Panc1 (cell line): Measurements from ENCODE around the gene TTBK1. TPM values are rescaled to one million over a fixed set of nuclear protein-coding genes. Genes with fewer than 3 reads are reported as not detected.

Source experiments
- ATAC-seq: fragments of 200-7000 bp; cut with Tn5 transposase; 2 replicates; pipeline ENCODE4 v1.9.1; 2020; ENCODE audit warnings: mild to moderate bottlenecking, moderate library complexity
- BruUV-seq: library from RNA; stranded (reverse); fragments of 400-500 nt; replicated peaks from 2 replicates; lab custom pipeline; 2021; lab: Mats Ljungman, UMichigan
- CTCF ChIA-PET: fragments of 300-600 bp; sonication (Branson Sonifier 250); formaldehyde crosslinking; loops from one replicate; lab custom pipeline; 2022; ENCODE audit warnings: antibody characterized with exemption; lab: Charles Lee
- POLR2A ChIA-PET: fragments of 300-600 bp; sonication (Branson Sonifier 250); formaldehyde crosslinking; loops from one replicate; lab custom pipeline; 2022; ENCODE audit warnings: antibody characterized with exemption; lab: Charles Lee
- DNase-seq: peaks from one replicate; pipeline ENCODE4 v3.0.0-alpha.2; 2010; ENCODE audit warnings: low read depth, low spot score
- H3K27ac ChIP-seq: 2 replicates; pipeline ENCODE4 v1.5.1; 2011; ENCODE audit warnings: mild to moderate bottlenecking, low read length, inconsistent platforms
- H3K27me3 ChIP-seq: fragments of 200-500 bp; sonication (Bioruptor generic); 2 replicates; pipeline ENCODE4 v1.6.0; 2014; ENCODE audit warnings: low read length, inconsistent platforms; ENCODE audit not compliant: control insufficient read depth, insufficient read depth
- H3K36me3 ChIP-seq: fragments of 200-500 bp; sonication (Bioruptor generic); 2 replicates; pipeline ENCODE4 v1.5.1; 2014; ENCODE audit warnings: inconsistent platforms, mild to moderate bottlenecking, low read length, moderate library complexity; ENCODE audit not compliant: control insufficient read depth, insufficient read depth
- H3K4me1 ChIP-seq: 2 replicates; pipeline ENCODE4 v1.5.1; 2011; ENCODE audit warnings: inconsistent platforms, mild to moderate bottlenecking, low read length, moderate library complexity; ENCODE audit not compliant: control insufficient read depth, insufficient read depth
- H3K4me3 ChIP-seq, 2 experiments: 2 replicates each; pipeline ENCODE4 v1.5.1; 2011 to 2012; ENCODE audit warnings: low read depth in 2 of 2, low read length in 2 of 2, mild to moderate bottlenecking in 2 of 2, inconsistent platforms in 1 of 2, moderate library complexity in 1 of 2
- H3K9me3 ChIP-seq: fragments of 200-500 bp; sonication (Bioruptor generic); 2 replicates; pipeline ENCODE4 v1.5.1; 2014; ENCODE audit warnings: low read depth, mild to moderate bottlenecking, inconsistent platforms, low read length, moderate library complexity; ENCODE audit not compliant: control insufficient read depth, insufficient read depth
- POLR2AphosphoS5 ChIP-seq: IDR thresholded peaks from 2 replicates; pipeline ENCODE4 v1.6.1; 2012; ENCODE audit warnings: mild to moderate bottlenecking, low read depth, low read length, moderate library complexity
- SIN3A ChIP-seq: IDR thresholded peaks from 2 replicates; pipeline ENCODE4 v1.6.1; 2012; ENCODE audit warnings: low read depth, mild to moderate bottlenecking, low read length, moderate library complexity, borderline replicate concordance; ENCODE audit not compliant: insufficient read depth
- TCF7L2 ChIP-seq: IDR thresholded peaks from 2 replicates; pipeline ENCODE4 v1.6.1; 2011; ENCODE audit warnings: mild to moderate bottlenecking, low read depth, low read length, inconsistent platforms
- in situ Hi-C: cut with HindIII; loops from 2 replicates; pipeline ENCODE4 v1.10.0; 2016; ENCODE audit warnings: low sequenced_read_pairs, low pct_unique_long_range_greater_than_20kb
- intact Hi-C: fragments of 100-400 bp; cut with micrococcal nuclease; formaldehyde crosslinking; loops from one replicate; pipeline ENCODE4 v1.10.0; 2022; ENCODE audit not compliant: unreplicated experiment
- total RNA-seq: library from RNA; stranded (reverse); gene quantifications from one replicate; pipeline ENCODE4 v1.2.1, GENCODE V29; 2021; ENCODE audit not compliant: unreplicated experiment
- TF ChIP-seq, protein P1 (sequence below), 2 experiments: IDR thresholded peaks; 2 replicates each; pipeline ENCODE4 v1.6.1; 2011 to 2012; ENCODE audit warnings: low read depth in 2 of 2, control low read depth in 1 of 2, low read length in 1 of 2, mild to moderate bottlenecking in 1 of 2, moderate library complexity in 1 of 2; ENCODE audit not compliant: insufficient read depth in 1 of 2
- TF ChIP-seq, protein P2 (sequence below): fragments of 450-650 bp; IDR thresholded peaks from 2 replicates; pipeline ENCODE4 v1.5.1; 2017; ENCODE audit warnings: mild to moderate bottlenecking

TTBK1 gene
- total RNA-seq, 1 experiment from 2014 or later = 0.10 TPM

- BruUV-seq = no TSS peak
- intact Hi-C loops (no loop called here), in situ Hi-C loops (no loop called here)
- H3K4me1 ChIP-seq = no peaks in the 10 kb centered on the region
- H3K27ac ChIP-seq = no peak overlapping the region
- CTCF ChIA-PET = no interaction called here
- no peak overlapping the region for H3K4me3 ChIP-seq
- ATAC-seq (no peak), DNase-seq (no peak)
- H3K9me3 ChIP-seq = no peaks in the 10 kb centered on the region
- H3K36me3 ChIP-seq = no peaks in the 10 kb centered on the region
- POLR2A ChIA-PET = no interaction called here
- TF ChIP-seq, protein P1, sequence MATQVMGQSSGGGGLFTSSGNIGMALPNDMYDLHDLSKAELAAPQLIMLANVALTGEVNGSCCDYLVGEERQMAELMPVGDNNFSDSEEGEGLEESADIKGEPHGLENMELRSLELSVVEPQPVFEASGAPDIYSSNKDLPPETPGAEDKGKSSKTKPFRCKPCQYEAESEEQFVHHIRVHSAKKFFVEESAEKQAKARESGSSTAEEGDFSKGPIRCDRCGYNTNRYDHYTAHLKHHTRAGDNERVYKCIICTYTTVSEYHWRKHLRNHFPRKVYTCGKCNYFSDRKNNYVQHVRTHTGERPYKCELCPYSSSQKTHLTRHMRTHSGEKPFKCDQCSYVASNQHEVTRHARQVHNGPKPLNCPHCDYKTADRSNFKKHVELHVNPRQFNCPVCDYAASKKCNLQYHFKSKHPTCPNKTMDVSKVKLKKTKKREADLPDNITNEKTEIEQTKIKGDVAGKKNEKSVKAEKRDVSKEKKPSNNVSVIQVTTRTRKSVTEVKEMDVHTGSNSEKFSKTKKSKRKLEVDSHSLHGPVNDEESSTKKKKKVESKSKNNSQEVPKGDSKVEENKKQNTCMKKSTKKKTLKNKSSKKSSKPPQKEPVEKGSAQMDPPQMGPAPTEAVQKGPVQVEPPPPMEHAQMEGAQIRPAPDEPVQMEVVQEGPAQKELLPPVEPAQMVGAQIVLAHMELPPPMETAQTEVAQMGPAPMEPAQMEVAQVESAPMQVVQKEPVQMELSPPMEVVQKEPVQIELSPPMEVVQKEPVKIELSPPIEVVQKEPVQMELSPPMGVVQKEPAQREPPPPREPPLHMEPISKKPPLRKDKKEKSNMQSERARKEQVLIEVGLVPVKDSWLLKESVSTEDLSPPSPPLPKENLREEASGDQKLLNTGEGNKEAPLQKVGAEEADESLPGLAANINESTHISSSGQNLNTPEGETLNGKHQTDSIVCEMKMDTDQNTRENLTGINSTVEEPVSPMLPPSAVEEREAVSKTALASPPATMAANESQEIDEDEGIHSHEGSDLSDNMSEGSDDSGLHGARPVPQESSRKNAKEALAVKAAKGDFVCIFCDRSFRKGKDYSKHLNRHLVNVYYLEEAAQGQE (IDR thresholded peaks at IDR 0.05; ENCODE audit: insufficient read depth in 1 of 2, low read depth in 2 of 2, low read length in 1 of 2) = no peak
- TF ChIP-seq TCF7L2 (no peak), SIN3A (no peak), POLR2AphosphoS5 (no peak)
- TF ChIP-seq, protein P2, sequence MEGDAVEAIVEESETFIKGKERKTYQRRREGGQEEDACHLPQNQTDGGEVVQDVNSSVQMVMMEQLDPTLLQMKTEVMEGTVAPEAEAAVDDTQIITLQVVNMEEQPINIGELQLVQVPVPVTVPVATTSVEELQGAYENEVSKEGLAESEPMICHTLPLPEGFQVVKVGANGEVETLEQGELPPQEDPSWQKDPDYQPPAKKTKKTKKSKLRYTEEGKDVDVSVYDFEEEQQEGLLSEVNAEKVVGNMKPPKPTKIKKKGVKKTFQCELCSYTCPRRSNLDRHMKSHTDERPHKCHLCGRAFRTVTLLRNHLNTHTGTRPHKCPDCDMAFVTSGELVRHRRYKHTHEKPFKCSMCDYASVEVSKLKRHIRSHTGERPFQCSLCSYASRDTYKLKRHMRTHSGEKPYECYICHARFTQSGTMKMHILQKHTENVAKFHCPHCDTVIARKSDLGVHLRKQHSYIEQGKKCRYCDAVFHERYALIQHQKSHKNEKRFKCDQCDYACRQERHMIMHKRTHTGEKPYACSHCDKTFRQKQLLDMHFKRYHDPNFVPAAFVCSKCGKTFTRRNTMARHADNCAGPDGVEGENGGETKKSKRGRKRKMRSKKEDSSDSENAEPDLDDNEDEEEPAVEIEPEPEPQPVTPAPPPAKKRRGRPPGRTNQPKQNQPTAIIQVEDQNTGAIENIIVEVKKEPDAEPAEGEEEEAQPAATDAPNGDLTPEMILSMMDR = no peak
- H3K27me3 ChIP-seq = peaks cover 4% of the 10 kb centered on the region; the same call in 1 of the 2 replicates
Measured at GRCh38 chr6:43310134-43310533, 66.9 kb downstream of the TTBK1 start.

GRCh38 chr6:43310624-43311023 is 67.3 kb downstream of the TTBK1 start:
- intact Hi-C loops = no loop called here
- POLR2A ChIA-PET = no interaction called here
- BruUV-seq = no TSS peak

More at GRCh38 chr6:43310624-43311023, 67.3 kb downstream of the TTBK1 start:
- no peak for DNase-seq
- no peak for ATAC-seq
- no peaks in the 10 kb centered on the region for H3K4me1 ChIP-seq
- H3K4me3 ChIP-seq = no peak overlapping the region
- peaks cover 4% of the 10 kb centered on the region; the same call in 1 of the 2 replicates for H3K27me3 ChIP-seq
- H3K36me3 ChIP-seq = no peaks in the 10 kb centered on the region
- CTCF ChIA-PET = no interaction called here
- in situ Hi-C loops = no loop called here
- no peak overlapping the region for H3K27ac ChIP-seq
- no peaks in the 10 kb centered on the region for H3K9me3 ChIP-seq
- TF ChIP-seq POLR2AphosphoS5 (no peak), TCF7L2 (no peak), SIN3A (no peak)
- TF ChIP-seq, protein P2 = no peak
- TF ChIP-seq, protein P1 (IDR thresholded peaks at IDR 0.05; ENCODE audit: insufficient read depth in 1 of 2, low read depth in 2 of 2, low read length in 1 of 2) = no peak
